Activated CD8-positive, alpha-beta memory T cell treated with anti-CD3 and anti-CD28 coated beads for 1 hour (primary cell): ENCODE measurements around the gene YPEL3.
A peak's percentile ranks its signal among the peaks of the same experiment; 100 is the strongest.

Source experiments
- DNase-seq, 2 donors: peaks; one replicate each; pipeline ENCODE4 v3.0.0-alpha.2; 2020; ENCODE audit warnings: low read depth in 1 of 2; ENCODE audit errors: extremely low read depth in 1 of 2

YPEL3 gene

DNA sequence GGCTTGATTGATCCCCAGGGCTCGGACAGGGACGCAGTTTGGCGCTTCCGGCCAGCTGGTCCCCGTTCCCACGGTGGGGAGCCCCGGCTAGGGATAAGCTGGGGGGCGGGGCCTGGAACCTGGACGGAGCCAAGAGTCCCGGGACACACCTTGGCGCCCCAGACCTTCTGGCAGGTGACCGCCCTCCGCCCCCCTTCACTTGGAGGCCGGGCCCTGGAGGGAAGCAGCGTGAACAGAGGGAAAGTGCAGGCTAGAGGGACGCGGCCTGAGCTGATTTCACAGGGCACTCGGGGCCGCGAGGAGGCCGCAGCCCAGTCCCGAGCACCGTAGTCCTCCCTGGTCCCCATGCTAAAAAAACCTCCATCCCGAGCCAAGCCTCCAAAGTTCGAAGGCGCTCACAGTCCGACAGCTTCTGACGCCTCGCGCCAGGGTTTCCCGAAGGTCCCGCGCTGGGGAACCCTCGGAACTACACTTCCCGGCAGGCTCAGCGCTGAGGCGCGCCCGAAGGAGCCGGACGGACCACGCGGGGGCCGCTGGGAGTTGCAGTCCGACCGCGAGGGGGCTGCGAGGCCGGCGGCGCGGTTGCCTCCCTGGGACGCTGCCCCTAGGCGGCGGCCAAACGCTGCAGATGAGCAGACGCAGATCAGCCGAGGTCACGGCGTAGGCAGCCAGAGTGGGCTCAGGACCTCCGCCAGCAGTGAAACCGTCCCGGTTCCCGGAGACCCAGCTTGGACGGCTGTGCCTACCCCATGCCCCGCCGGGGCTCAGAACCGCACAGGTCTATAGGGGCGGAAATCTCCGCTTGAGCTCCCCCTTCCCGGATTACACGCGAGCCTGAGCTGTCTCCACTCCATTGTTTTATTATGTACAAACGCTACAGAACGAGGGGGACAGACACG lies 4.3 kb downstream of the YPEL3 start, which contains the start of gene TBX6:
Gene TBX6 (minus strand): TSS at position 451 of the 899 bp plus-strand sequence. CDS start 731 bp downstream, outside the sequence.
- peak; percentile 73 to 92 for DNase-seq

DNA sequence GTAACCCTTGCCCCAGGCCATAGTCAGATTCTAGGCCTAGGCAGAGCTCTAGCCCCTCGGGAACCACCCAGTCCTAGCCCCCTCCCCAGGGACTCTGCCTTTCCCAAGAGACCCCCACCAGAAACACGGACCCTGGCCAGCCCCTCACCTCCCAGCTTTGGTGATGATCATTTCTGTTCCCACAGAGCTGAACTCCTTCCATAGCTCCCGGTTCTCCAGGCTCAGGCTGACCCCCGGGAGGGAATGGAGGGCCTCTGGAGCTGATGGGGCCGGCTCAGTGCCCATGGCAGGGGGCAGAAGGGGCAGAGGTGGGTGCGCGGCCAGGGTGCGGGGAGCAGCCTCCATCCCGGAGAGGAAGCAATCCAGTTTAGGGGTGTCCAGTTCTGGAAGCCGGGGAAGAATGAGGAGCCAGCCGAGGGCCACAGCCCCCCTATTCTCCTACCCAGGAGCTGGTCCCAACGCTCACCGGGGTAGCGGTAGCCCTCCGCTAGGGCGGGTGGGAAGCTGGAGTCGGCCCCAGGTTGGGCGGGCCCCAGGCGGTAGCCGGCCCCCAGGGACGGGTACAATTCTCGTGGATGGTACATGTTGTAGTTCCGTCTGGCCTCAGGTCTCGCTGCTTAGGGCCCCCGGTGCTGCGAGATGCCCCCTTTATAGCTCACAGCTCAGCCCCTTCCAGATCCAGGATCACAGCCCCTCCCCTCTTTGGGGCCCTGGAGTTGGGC lies 5.2 kb downstream of the YPEL3 start:
- DNase-seq, result no peak

DNA sequence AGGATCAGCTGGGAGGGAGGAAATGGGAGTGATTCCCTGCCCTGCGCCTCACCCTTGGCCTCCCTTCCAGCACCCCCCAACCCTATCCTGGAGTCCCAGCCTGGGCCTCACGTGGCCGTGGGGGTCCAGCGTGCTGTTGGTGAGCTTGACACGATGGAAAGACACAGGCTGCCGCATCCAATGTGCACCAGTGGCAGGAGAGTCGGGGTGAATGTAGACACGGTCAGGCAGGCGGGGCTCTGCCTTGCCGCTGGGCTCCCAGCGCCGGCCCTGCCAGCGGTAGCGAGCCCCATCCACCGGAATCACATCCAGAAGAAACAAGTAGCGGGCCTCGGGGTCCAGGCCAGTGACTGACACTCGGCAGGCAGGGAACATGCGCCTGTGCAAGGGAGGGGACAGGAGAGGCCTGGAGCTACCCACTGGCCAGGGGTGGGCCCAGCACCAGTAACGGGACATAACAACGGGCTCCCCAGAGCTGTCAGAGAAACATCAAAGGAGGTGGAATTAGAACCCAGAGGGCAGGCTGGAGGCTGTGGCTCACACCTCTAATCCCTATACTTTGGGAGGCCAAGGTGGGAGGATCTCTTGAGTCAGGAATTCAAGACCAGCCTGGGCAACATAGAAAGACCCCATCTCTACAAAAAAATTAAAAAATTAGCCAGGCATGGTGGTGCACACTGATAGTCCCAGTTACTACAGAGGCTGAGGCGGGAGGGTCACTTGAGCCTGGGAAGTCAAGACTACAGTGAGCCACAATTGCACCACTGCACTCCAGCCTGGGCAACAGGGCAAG lies 7.0 kb downstream of the YPEL3 start:
- no peak for DNase-seq

DNA sequence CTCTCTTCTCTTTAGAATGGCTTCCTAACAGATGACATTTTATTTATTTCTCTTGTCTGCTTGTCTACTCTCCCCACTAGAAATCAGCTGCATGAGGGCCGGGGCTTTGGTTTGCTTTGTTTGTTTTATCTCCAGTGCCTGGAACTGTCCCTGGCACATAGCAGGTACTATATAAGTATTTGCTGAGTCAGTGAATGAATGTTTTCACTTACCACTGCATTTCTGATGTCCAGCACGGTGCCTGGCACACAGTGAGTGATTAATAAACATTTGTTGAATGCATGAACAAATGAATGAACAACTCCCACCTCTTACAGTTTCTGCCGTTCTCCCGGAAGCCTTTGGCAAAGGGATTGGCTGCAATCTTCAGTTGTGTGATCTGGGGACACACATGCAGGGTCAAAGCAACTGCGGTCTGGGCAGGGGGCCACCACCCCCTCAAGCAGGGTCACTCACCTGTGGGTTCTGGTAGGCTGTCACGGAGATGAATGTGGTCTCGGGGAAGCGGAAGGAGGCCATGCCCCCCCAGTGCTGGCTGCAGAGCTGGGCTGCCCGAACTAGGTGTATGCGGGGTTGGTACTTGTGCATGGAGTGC lies 7.7 kb downstream of the YPEL3 start:
- DNase-seq, result no peak

DNA sequence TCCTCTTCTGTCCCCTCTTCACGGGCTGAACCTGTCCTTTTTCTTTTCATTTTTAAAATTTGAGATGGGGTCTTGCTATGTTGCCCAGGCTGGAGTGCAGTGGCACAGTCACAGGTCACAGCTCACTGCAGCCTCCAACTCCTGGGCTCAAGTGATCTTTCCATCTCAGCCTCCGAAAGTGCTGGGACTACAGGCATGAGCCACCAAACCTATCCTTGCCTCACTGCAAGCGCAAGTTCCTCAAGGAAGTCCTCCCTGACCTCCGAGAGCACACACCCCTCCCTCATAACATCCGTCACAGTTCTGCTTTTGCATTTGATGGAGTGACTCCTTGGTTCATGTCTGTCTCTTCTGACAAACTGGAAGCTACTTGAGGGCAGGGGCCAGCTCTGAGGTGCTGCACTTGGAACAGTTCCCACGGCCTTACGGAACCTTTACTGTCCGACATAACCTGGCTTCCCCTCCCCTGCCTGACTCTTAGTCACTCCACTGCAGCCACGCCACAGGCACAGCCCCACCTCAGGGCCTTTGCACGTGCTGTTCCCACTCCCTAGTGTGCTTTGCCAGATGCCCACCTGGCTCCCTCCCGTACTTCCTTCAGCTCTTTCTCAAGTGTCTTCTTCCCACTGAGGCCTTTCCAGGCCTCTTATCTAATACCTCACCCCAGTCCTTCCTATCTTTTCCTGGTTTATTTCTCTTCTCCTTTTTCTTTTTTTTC lies 8.7 kb downstream of the YPEL3 start:
- DNase-seq, result no peak

DNA sequence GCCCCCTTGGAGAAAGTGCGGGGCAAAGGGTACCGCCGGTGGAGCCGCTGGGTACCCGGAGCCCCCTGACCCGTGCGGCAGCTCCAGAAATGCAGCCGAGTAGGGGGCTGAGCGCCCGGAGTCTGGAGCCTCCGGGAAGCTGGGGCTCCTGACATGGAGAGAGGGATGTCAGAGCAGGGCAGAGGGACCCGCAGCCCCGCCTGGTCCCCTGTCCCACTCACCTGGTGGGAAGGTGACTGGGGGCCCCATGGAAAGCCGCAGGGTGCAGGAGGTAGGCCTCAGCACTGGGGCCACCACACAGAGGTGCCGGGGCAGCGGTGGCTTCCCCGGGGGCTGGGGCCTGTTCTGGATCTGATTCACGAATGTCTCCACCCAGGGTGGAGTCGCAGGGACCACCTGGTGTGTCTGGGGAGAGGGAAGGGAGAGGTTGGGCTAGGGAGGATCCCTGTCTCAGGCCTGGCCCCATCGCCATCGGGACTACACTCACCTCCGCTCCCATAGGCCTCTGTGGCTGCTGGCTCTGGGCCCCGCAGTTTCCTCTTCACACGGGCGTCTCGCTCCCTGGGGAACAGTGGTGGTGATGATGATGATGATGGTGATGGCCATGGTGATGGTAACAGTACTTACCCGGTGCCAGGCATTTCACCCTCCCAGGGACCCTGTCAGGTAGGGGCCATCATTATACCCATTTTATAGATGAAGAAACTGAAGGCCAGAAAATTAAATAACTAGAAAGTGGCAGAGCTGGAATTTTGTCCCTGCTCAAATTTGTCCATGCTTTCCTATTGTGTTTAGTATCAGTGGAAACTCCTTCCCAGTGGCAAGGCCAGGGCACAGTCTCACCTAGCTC lies 9.5 kb downstream of the YPEL3 start:
- no peak for DNase-seq

DNA sequence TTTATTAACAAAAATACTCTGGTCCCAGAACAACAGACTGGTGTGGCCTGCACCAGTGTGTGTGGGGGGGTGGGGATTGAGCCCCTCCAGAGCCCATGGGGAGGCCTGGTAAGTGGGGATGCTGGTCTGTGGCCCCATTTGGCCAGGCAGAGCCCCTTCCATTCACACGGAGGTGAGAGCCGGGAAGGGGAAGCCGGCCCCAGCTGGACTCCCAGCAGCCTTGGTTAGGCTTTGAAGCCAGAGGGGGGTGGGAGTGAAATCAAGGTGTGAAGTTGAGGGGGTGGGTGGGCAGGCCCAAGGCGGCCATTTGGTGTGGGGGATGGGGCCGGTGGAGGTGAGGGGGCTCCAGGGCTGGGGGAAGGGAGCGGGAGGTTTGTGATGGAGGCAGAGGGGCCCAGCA lies 10.2 kb downstream of the YPEL3 start:
- no peak for DNase-seq

DNA sequence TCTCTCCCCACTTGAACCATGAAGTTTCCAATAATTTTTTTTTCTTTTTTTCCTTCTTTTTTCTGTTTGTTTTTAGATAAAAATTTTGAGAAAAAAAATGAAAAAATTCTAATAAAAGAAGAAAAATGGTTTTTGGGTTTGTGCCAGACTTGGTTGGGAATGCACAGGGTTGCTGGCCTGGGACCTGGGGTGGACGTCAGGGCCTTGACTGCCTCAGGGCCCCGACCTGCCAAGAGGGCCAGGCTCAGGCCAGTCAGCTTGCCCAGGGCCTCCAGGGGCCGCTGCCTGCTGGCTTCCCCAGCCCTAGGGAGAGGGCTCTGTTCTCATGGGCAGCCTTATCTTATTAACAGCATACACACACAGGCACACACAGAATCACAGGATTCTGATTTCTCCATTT lies 10.8 kb downstream of the YPEL3 start:
- DNase-seq, result no peak

DNA sequence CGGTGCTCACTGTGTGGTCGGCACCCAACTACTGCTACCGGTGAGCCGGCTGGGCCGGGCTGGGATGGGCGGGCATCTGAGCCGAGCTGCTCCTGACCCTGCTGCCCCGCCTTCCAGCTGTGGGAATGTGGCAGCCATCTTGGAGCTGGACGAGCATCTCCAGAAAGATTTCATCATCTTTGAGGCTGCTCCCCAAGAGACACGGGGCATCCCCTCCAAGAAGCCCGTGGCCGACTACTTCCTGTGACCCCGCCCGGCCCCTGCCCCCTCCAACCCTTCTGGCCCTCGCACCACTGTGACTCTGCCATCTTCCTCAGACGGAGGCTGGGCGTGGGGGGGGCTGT lies 11.2 kb downstream of the YPEL3 start:
- no peak for DNase-seq

DNA sequence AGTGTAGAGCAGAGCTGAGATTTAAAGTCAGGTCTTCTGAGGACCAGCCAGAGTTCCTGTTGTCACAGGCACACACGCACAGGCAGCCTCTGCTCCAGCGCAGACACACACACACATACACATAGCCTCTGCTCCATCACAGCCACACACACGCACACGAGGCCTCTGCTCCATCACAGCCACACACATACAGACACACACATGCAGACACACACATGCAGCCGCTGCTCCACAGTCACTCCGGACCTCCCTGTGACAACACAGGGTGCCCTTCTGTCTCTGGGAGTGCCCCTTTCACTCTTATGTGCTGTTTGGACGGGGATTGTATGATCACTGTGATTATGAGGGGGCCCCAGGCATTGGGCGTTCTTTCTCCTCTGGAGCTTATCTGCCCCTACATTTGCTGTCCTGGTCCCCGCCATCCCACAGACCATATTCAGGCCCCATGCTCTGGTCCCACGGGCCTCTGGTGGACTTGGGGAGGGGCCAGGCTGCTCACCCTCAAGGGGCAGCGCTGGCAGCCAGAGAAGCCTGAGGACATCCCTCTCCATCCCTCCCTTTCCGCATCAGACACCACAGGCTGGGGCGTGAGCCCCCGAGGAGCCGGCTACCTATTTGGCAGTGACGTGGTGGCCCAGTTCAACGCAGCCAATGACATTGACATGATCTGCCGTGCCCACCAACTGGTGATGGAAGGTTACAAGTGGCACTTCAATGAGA lies 11.8 kb downstream of the YPEL3 start:
- no peak for DNase-seq

DNA sequence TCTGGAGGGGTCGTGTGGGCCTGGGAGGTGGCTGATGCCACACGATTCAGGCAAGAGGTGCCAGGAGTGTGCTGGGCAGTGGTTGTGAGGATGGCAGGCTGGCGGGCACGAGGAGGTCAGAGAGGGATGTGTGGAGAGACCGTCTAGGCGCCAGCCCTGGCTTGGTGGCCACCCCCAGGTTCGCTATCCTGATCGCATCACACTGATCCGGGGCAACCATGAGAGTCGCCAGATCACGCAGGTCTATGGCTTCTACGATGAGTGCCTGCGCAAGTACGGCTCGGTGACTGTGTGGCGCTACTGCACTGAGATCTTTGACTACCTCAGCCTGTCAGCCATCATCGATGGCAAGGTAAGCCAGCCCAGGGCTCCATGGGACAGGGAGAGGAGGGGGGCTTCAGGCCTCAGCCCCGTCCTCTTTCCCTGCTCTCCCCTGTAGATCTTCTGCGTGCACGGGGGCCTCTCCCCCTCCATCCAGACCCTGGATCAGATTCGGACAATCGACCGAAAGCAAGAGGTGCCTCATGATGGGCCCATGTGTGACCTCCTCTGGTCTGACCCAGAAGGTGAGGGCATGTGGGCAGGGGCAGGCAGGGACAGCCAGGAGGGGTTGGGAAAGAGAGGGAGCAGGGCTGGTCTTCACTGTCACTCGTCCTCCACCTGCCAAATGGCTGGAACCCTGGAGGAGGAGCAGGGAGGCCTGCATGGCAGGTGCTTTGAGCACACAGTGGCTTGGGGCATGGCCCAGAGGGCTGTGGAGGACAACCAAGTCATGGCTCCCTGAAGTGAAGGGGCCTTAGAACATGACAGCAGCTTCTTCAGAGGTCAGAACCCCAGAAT lies 12.6 kb downstream of the YPEL3 start:
- DNase-seq, result no peak

DNA sequence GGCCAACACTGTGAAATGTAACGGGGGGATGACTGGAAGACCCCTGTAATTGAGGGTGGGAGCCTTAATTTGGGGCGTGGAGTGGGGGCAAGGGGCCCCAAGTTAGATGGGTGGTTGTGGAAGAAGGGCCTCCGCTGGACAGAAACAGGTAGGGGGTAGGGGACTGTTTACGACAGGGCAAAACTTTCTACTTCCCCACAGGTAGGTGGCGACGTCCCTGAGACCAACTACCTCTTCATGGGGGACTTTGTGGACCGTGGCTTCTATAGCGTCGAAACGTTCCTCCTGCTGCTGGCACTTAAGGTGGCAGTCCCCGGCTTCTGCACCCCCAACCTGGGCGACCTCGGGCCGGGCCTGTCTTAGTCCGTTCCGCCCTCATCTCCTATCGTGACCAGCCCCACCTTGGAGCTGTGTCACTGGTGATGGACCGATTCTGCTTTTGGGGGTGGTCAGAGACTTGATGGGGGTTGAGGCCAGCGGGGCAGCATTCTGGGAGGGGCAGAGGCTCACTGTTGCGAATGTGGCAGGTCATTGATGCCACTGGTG lies 13.4 kb downstream of the YPEL3 start:
- DNase-seq, result no peak

DNA sequence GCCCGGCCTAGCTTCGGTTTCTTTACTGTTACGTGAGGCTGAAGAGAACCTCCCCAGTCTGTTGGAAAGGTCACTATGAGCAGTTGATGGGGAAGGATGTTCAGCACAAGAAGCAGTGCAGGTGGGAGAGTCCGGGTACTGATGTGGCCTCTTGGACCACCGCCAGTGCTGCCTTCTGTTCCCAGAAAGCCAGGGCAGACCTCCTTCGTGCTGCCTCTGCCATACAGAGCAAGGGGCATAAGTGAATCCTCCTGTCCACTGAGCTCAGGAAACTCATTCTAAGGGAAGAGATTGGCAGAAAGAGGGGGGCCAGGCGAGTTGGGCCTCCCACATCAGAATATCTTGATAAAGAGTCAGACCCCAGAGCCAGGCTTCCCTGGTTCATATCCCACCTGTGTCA lies 16.5 kb downstream of the YPEL3 start:
- DNase-seq, result no peak

DNA sequence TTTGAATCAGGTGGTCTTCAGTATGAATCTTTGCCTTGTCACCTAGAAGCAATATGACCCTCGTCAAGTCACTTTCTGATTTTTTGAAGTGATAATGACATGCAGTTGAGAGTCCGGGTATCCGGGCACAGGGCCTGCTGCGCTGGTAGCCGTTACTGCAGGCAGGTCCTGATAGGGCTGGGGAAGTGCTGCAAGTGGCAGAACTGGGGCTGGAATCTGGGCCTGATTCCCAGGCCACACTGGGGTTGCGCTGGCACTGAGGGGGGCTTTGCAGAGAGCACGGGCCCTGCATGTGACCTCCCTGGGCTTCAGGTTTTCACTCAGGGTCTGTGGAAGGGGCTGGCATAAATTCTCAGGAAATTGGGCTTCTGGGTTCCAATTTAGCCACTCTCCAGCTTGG lies 17.3 kb downstream of the YPEL3 start:
- no peak for DNase-seq

DNA sequence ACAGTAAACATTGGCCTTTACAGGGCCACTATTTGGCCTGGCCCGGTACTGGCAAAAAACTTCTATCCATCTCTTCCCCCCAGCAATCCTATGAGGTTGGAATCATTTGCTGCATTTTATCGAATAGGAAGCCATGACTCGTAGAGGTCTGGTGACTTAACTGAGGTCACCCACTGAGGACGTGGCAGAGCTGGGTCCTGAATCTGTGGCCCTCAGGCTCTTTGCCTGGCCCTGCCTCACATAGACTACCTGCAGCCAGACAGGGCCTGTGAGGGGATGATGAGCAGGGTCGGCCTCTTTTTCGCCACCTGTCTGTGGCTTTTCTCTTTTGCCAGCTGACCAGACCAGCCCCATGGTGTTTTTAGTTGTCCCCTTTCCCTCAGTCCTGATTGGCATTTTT lies 18.4 kb downstream of the YPEL3 start:
- no peak for DNase-seq

DNA sequence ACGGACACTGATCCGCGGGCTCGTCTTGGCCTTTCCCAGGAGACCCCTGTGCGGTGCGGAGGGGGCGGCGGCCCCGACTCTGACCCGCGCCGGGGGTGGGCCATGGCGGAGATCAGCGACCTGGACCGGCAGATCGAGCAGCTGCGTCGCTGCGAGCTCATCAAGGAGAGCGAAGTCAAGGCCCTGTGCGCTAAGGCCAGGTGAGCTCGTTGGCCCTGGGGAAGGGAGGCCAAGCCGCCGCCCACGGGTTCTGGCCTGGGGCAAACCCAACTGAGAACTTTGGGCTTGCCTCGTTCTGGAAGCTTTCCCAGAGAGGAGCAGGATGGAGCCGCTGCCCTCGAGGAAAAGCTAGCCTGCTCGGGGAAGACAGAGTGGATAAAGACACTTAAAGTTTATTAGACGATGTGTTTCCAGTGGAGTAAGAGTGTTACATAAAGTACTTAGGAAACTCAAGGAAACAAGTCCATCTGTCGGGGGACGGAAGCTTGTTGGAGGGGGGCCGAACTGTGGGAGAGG lies 19.7 kb downstream of the YPEL3 start:
- DNase-seq, result no peak

DNA sequence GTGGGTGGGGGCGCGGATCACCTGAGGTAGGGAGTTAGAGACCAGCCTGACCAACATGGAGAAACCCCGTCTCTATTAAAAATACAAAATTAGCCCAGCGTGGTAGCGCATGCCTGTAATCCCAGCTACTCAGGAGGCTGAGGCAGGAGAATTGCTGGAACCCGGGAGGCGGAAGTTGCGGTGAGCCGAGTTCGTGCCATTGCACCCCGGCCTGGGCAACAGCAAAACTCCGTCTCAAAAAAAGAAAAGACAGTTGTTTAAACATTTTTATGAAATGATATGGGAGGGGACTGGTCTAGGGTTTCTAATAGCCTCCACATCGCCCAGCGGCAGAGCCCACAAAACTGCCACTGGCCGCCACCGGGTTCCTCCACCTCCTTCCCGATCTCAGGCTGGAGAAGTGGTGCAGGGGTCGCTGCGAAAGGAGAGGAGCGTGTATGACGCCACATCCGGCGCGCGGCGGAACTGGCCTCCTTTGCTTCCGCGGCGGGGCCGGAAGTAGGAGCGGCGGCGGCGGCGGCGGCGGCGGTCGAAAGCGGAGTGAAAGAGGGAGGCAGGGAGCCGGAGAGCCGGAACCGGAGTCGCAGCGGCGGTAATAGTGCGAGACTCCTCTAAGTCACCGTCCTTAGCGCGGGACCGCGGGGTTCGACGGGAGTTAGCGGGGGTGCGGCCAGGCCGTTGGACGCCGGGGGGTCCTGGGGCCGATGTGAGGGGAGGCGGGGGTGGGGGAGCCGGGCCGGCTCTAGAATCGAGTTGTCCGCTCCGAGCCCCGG lies 20.3 kb downstream of the YPEL3 start, which contains the start of gene PPP4C:
Gene PPP4C (plus strand): TSS at position 492 of the 773 bp plus-strand sequence. CDS start 384 bp downstream, outside the sequence.
- peak; percentile 66 to 86 for DNase-seq
